GM19035 (cell line): ENCODE measurements around the gene PIGQ.

Source experiments
- ATAC-seq: cut with Tn5 transposase; IDR thresholded peaks from one replicate; pipeline ENCODE4 v1.9.1; 2021; ENCODE audit not compliant: unreplicated experiment

The PIGQ gene

GRCh38 chr16:598823-599739 is 29.3 kb downstream of the PIGQ start:
- ATAC-seq = no peak

- ATAC-seq = no peak
Observed at GRCh38 chr16:600781-601180, 31.0 kb downstream of the PIGQ start.

GRCh38 chr16:603933-604332 is 34.2 kb downstream of the PIGQ start:
- no peak for ATAC-seq

GRCh38 chr16:606656-607307 is 37.0 kb downstream of the PIGQ start:
- ATAC-seq = no peak

- no peak for ATAC-seq
Observed at GRCh38 chr16:608019-608418, 38.3 kb downstream of the PIGQ start.

- ATAC-seq = no peak
Observed at GRCh38 chr16:609316-609715, 39.5 kb downstream of the PIGQ start.

- no peak for ATAC-seq
Observed at GRCh38 chr16:609984-610383, 40.2 kb downstream of the PIGQ start.

- no peak for ATAC-seq
Observed at GRCh38 chr16:610513-611381, 41.0 kb downstream of the PIGQ start.

- ATAC-seq = no peak
Observed at GRCh38 chr16:615122-615521, 45.4 kb downstream of the PIGQ start.

GRCh38 chr16:616733-617586 is 47.2 kb downstream of the PIGQ start:
- no peak for ATAC-seq

- no peak for ATAC-seq
Observed at GRCh38 chr16:617855-618254, 48.1 kb downstream of the PIGQ start.

GRCh38 chr16:619476-620100 is 49.8 kb downstream of the PIGQ start:
- ATAC-seq = no peak

GRCh38 chr16:620700-621525 is 51.1 kb downstream of the PIGQ start:
- ATAC-seq = no peak

GRCh38 chr16:621526-622105 is 51.8 kb downstream of the PIGQ start:
- no peak for ATAC-seq

GRCh38 chr16:622920-623280 is 53.1 kb downstream of the PIGQ start:
- ATAC-seq = no peak

- no peak for ATAC-seq
Observed at GRCh38 chr16:624526-625070, 54.8 kb downstream of the PIGQ start.

- ATAC-seq = no peak
Observed at GRCh38 chr16:625117-625976, 55.6 kb downstream of the PIGQ start.
